Transverse colon (tissue), 4 donors: ENCODE data around the gene PIGU.

Source experiments
- CTCF ChIP-seq, 5 experiments: fragments of 200-600 bp in 3 of 5; fragments of 450-650 bp in 2 of 5; sonication (generic) in 3 of 5; IDR thresholded peaks; 1 replicate in 2 of 5; 2 replicates in 3 of 5; pipeline ENCODE4 v1.5.1; 2016 to 2017; ENCODE audit warnings: antibody characterized with exemption in 5 of 5, inconsistent platforms in 3 of 5, mild to moderate bottlenecking in 2 of 5, moderate library complexity in 1 of 5
- POLR2A ChIP-seq: fragments of 450-650 bp; IDR thresholded peaks from one replicate; pipeline ENCODE4 v1.6.1; 2016; ENCODE audit warnings: antibody characterized with exemption, mild to moderate bottlenecking, moderate library complexity
- POLR2AphosphoS5 ChIP-seq, 3 donors: sonication (generic); formaldehyde crosslinking; IDR thresholded peaks; one replicate each; pipeline ENCODE4 v1.6.1; 2016; ENCODE audit warnings: antibody characterized with exemption in 3 of 3

GRCh38 chr20:34680586-34681175, 3.8 kb upstream of the PIGU start:
- TF ChIP-seq CTCF (IDR thresholded peaks at IDR 0.05): no peak
- no peak for TF ChIP-seq POLR2A
- TF ChIP-seq POLR2AphosphoS5 (IDR thresholded peaks at IDR 0.05): no peak
